Fibroblast of villous mesenchyme (primary cell): Measurements from ENCODE around the gene HOXB7. TPM values are rescaled to one million over a fixed set of nuclear protein-coding genes. Genes with fewer than 3 reads are reported as not detected.

Experiments used
- DNase-seq: peaks from one replicate; pipeline ENCODE4 v3.0.0-alpha.2; 2010; ENCODE audit warnings: low read depth
- H3K4me3 ChIP-seq: 2 replicates; pipeline ENCODE4 v1.5.1; 2011; ENCODE audit warnings: low read depth, mild to moderate bottlenecking, low read length
- total RNA-seq: library from RNA; depleted of rRNA; stranded (reverse); fragments of >200 nt; gene quantifications from 2 replicates; pipeline ENCODE4 v1.2.3, GENCODE V29; 2012
- TF ChIP-seq, protein P1 (sequence below): IDR thresholded peaks from 2 replicates; pipeline ENCODE4 v1.5.1; 2012; ENCODE audit warnings: low read depth, mild to moderate bottlenecking, low read length; ENCODE audit not compliant: insufficient read depth

Gene HOXB7
- total RNA-seq, 1 donor, result 1.7 TPM

DNA sequence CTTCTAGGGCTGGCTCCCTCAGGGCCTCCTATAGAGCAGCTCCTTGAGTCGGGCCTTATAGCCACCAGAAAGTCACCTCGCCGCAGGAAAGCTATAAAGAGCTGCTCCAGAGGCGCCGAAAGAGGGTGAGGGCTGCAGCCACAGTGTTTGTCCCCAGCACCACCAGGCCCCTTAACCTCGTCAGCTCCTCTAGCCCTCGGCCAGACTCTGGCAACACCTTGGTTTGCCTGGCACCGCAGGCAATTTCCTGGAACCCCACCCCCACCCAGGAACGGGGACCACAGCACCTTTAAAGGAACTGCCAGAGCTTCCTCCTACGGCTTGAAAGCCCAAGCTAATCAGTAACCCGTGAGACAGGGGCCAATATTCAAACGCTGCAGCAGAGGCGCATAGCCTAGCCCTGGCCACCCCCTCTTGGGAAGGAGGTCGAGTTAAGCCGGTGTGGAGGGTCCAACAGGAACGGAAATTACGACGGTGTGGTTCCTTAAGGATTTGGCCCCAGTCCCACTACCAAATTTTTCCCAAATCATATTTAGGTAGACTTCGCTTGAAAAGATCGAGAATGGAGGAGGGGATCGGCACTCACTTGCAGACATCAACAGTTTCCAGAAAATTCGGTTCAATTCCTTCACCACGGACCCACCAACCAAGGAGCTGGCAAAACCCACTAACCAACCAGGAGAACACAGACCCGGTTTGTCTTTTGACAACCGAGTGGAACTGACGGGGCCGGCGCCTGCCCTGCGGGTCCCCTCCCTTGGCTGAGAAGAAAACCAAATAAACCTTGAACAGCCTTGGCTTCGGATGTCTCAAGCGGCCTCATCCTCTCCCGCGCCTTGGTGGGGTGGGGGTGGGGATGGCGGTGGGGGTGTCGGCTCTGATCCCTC is 9.0 kb downstream of the HOXB7 start:
- TF ChIP-seq, protein P1, sequence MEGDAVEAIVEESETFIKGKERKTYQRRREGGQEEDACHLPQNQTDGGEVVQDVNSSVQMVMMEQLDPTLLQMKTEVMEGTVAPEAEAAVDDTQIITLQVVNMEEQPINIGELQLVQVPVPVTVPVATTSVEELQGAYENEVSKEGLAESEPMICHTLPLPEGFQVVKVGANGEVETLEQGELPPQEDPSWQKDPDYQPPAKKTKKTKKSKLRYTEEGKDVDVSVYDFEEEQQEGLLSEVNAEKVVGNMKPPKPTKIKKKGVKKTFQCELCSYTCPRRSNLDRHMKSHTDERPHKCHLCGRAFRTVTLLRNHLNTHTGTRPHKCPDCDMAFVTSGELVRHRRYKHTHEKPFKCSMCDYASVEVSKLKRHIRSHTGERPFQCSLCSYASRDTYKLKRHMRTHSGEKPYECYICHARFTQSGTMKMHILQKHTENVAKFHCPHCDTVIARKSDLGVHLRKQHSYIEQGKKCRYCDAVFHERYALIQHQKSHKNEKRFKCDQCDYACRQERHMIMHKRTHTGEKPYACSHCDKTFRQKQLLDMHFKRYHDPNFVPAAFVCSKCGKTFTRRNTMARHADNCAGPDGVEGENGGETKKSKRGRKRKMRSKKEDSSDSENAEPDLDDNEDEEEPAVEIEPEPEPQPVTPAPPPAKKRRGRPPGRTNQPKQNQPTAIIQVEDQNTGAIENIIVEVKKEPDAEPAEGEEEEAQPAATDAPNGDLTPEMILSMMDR, result no peak
- no peak overlapping the region for H3K4me3 ChIP-seq
- no peak for DNase-seq

DNA sequence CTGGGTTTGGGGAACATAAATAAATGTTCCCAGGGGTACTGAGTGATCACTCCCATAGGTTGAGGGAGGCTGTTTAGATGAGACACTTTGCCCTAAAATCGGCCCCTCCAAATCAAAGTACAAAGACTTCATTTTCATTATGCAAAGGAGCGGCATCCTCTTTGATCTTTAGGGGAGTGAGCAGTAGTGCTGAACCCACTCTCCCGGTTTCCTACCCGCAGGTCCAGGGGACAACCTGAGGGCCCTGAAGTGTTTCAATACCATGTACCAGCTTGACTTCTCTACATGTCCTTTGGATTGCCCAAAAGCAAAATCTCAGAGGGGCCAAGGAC is 9.6 kb downstream of the HOXB7 start:
- no peak for DNase-seq
- no peak overlapping the region for H3K4me3 ChIP-seq
- TF ChIP-seq, protein P1, result no peak

DNA sequence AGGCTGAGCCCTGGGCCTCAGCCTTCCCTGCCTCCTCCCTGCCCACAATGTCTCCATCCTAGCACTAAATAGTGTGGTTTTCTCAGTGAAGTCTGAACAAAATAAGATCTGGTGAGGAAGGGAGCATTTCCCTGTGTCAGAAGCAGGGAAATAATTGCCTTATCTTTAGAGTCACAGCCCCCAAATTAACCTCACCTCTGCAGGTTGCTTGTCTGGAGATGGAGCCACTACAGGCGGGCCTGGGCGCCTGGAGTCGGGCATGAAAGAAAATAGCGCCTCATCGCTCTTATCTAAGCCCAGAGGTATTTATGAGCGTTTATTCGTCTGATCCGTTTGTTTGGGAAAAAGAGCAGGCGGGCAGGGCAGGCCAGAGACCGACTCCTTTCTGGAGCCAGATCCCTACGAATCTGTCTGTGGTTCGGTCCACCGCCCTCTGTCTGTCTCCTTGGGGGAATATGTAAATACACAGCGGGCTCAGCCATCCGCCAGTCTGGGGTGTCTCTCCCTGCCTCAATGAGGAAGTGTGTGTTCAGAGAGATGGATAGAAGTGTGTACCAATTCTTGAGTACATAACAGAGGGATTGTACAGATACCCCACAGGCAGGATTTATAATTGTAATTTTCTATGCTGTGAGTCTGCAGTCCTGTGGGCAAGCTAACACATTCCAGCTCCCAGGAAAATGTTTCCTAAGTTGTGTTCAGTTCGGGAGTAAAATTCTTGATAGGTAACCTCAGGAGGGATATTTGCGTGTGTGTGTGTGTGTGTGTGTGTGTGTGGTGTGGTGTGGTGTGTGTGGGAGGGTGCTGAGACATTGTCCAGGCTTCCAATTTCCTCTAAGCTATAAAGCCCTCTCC is 10.3 kb downstream of the HOXB7 start:
- TF ChIP-seq, protein P1, result no peak
- no peak overlapping the region for H3K4me3 ChIP-seq
- DNase-seq, result no peak

DNA sequence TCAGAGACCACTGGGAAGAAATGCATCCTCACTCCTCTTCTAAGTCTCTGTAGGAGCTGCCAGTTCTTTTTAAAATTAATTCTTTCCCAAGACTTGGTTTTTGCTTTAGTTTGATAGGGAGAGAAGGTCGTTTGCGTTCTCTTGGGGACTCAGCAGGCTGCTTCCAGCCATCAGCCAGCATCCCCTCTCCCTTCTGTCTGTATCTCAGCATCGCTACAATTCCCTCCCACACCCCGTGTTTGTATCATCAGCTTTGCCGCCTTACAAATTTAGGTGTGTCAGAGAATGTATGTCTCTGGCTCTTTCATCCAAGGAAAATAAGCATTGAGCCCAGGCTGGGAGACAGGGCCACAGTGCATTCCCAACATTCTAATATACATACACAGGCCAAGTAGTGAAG is 11.5 kb downstream of the HOXB7 start:
- H3K4me3 ChIP-seq, result no peak overlapping the region
- TF ChIP-seq, protein P1, result no peak

DNA sequence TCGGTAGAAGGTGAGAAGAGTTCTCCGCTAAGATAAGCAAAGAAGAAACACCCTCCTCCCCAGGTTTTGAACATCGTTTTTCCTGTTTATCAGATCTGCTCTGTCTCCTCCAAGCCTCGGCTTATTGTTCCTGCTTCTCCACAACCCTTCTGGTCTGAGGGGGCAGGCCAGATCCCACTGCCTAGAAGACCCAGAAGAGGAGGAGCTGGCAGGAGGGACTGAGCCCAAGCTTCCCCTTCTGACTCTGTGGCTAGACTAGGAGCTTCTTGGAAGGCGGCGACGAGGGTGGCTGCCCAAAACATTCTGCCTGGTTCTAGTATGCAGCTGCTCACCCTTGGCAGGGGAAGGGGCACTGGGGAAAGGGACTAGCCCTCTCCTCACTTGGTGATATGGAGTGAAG is 12.1 kb downstream of the HOXB7 start:
- no peak overlapping the region for H3K4me3 ChIP-seq
- TF ChIP-seq, protein P1, result no peak
- DNase-seq, result no peak

More for the DNA sequence above, 11.5 kb downstream of the HOXB7 start:
- DNase-seq, result no peak

DNA sequence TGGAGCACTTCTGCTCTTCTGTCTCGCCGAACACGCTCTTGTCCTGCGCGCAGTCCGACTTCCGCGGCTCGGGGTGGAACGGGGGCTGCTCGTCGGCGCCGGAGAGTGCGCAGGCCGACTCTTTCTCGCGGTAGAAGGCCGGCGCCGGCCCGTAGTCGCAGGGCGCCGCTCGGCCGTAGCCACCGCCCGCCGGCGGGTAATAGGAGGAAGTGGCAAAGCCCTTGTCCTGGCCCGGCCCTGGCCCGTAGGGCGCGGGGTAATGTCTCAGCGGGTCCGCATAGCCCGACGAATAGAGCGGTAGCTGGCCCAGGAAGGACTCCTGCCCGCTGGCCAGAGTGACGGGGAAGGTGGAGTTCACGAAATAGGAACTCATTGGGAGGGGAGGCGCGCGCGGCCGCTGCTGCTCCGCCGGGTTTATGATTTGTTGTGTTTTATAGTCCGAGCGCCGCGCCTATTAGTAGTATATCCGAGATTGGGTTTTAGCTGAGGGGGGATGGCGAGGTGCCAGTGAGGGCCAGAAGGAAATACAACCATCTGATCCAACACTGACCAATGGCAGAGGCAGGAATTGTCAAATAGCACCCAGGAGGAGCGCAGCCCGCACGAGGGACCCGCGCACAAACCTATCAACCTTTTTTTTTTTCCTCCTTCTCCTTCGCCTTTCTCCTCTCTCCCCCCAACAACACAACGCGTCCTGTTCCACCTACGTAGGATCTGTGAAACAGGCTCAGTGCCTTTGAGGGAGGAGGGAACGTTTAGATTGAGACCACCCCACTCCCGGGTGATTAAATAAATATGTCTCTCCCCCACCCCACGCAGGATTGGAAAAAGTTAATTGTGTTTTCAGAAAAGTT is 12.8 kb downstream of the HOXB7 start:
- peak overlapping the region; percentile 56 for H3K4me3 ChIP-seq
- TF ChIP-seq, protein P1, result no peak
- DNase-seq, result peak; percentile 48
